ENCODE measurements around the gene HIBCH. TPM values are rescaled to one million over a fixed set of nuclear protein-coding genes. Genes with fewer than 3 reads are reported as not detected.
"Not testable (repeated sequence)": the region's sequence is repeated elsewhere in the genome, so short reads cannot be mapped to it uniquely, and the experiment has no call there.

The HIBCH gene
- polyA plus RNA-seq, 3 donors, result 66.0 to 115 (median 95.3) TPM

- no peak for DNase-seq
Observed at GRCh38 chr2:190255676-190256075, 64.0 kb downstream of the HIBCH start.

- no peak for DNase-seq
Observed at GRCh38 chr2:190254063-190254850, 65.4 kb downstream of the HIBCH start.

- no peak for DNase-seq
Observed at GRCh38 chr2:190250421-190250820, 69.2 kb downstream of the HIBCH start.

GRCh38 chr2:190235551-190236075 is 84.0 kb downstream of the HIBCH start:
- DNase-seq, result no peak

- no peak for DNase-seq
Observed at GRCh38 chr2:190235101-190235500, 84.5 kb downstream of the HIBCH start.

GRCh38 chr2:190223989-190224388 is 95.6 kb downstream of the HIBCH start:
- DNase-seq, result not testable (repeated sequence)

GRCh38 chr2:190222745-190223144 is 96.9 kb downstream of the HIBCH start:
- not testable (repeated sequence) for DNase-seq

- no peak for DNase-seq
Observed at GRCh38 chr2:190221429-190221828, 98.2 kb downstream of the HIBCH start.

GRCh38 chr2:190219186-190219585 is 100.4 kb downstream of the HIBCH start:
- no peak for DNase-seq

GRCh38 chr2:190217616-190218015 is 102.0 kb downstream of the HIBCH start:
- DNase-seq, result no peak

GRCh38 chr2:190216829-190217228 is 102.8 kb downstream of the HIBCH start:
- DNase-seq, result no peak

- DNase-seq, result no peak
Observed at GRCh38 chr2:190215620-190216019, 104.0 kb downstream of the HIBCH start.

- no peak for DNase-seq
Observed at GRCh38 chr2:190214426-190215194, 105.0 kb downstream of the HIBCH start.

- DNase-seq, result no peak
Observed at GRCh38 chr2:190213441-190214335, 105.9 kb downstream of the HIBCH start.

- DNase-seq, result no peak
Observed at GRCh38 chr2:190210471-190210870, 109.2 kb downstream of the HIBCH start.

- DNase-seq, result no peak
Observed at GRCh38 chr2:190209559-190209958, 110.1 kb downstream of the HIBCH start.

- DNase-seq, result no peak
Observed at GRCh38 chr2:190207930-190208329, 111.7 kb downstream of the HIBCH start.

- no peak for DNase-seq
Observed at GRCh38 chr2:190205657-190206056, 114.0 kb downstream of the HIBCH start.

GRCh38 chr2:190202604-190203003 is 117.0 kb downstream of the HIBCH start:
- DNase-seq, result no peak

GRCh38 chr2:190202018-190202417 is 117.6 kb downstream of the HIBCH start:
- DNase-seq, result no peak

- no peak for DNase-seq
Observed at GRCh38 chr2:190200603-190201002, 119.0 kb downstream of the HIBCH start.

GRCh38 chr2:190199530-190199929 is 120.1 kb downstream of the HIBCH start:
- no peak for DNase-seq
